GM19193 (cell line): ENCODE results near the gene CCNG1.

Source experiments
- POLR2A ChIP-seq: IDR thresholded peaks from 4 replicates; pipeline ENCODE4 v1.6.1; 2011; ENCODE audit not compliant: insufficient read depth, insufficient read length; ENCODE audit errors: extremely low read depth

CCNG1 gene

GRCh38 chr5:163437309-163438182, at the start of gene CCNG1:
Gene CCNG1, plus strand, starts transcription at chr5:163437595. Its CDS starts 1,662 bp downstream, at chr5:163439257.
- peak; percentile 99 for TF ChIP-seq POLR2A

GRCh38 chr5:163395792-163396191, 41.6 kb upstream of the CCNG1 start:
- no peak for TF ChIP-seq POLR2A

GRCh38 chr5:163397354-163397753, 40.0 kb upstream of the CCNG1 start:
- TF ChIP-seq POLR2A, result no peak

GRCh38 chr5:163399923-163400322, 37.5 kb upstream of the CCNG1 start:
- no peak for TF ChIP-seq POLR2A

GRCh38 chr5:163401271-163401670, 36.1 kb upstream of the CCNG1 start:
- TF ChIP-seq POLR2A, result no peak

- no peak for TF ChIP-seq POLR2A
Observed at GRCh38 chr5:163402007-163402406, 35.4 kb upstream of the CCNG1 start.

- TF ChIP-seq POLR2A, result no peak
Observed at GRCh38 chr5:163404364-163405173, 32.8 kb upstream of the CCNG1 start.

- TF ChIP-seq POLR2A, result no peak
Observed at GRCh38 chr5:163407034-163407655, 30.2 kb upstream of the CCNG1 start.

- no peak for TF ChIP-seq POLR2A
Observed at GRCh38 chr5:163408311-163408923, 29.0 kb upstream of the CCNG1 start.

GRCh38 chr5:163409384-163409783, 28.0 kb upstream of the CCNG1 start:
- TF ChIP-seq POLR2A, result no peak

GRCh38 chr5:163410505-163410904, 26.9 kb upstream of the CCNG1 start:
- no peak for TF ChIP-seq POLR2A

- no peak for TF ChIP-seq POLR2A
Observed at GRCh38 chr5:163424836-163425235, 12.6 kb upstream of the CCNG1 start.

- TF ChIP-seq POLR2A, result no peak
Observed at GRCh38 chr5:163432544-163432943, 4.9 kb upstream of the CCNG1 start.

GRCh38 chr5:163433271-163433670, 4.1 kb upstream of the CCNG1 start:
- TF ChIP-seq POLR2A, result no peak

- no peak for TF ChIP-seq POLR2A
Observed at GRCh38 chr5:163434401-163434866, 3.0 kb upstream of the CCNG1 start.

- no peak for TF ChIP-seq POLR2A
Observed at GRCh38 chr5:163436515-163436914, 880 bp upstream of the CCNG1 start.

- peak; percentile 77 for TF ChIP-seq POLR2A
Observed at GRCh38 chr5:163437011-163437308, 435 bp upstream of the CCNG1 start.
